Skeletal muscle cell (primary cell): ENCODE results near the gene DEFB132.

Experiments used
- DNase-seq: peaks from one replicate; pipeline ENCODE4 v3.0.0-alpha.2; 2010; ENCODE audit warnings: low read depth
- H3K4me3 ChIP-seq: 2 replicates; pipeline ENCODE4 v1.5.1; 2011; ENCODE audit warnings: low read depth, mild to moderate bottlenecking, control low read depth, low read length, moderate library complexity

Gene DEFB132

DNA sequence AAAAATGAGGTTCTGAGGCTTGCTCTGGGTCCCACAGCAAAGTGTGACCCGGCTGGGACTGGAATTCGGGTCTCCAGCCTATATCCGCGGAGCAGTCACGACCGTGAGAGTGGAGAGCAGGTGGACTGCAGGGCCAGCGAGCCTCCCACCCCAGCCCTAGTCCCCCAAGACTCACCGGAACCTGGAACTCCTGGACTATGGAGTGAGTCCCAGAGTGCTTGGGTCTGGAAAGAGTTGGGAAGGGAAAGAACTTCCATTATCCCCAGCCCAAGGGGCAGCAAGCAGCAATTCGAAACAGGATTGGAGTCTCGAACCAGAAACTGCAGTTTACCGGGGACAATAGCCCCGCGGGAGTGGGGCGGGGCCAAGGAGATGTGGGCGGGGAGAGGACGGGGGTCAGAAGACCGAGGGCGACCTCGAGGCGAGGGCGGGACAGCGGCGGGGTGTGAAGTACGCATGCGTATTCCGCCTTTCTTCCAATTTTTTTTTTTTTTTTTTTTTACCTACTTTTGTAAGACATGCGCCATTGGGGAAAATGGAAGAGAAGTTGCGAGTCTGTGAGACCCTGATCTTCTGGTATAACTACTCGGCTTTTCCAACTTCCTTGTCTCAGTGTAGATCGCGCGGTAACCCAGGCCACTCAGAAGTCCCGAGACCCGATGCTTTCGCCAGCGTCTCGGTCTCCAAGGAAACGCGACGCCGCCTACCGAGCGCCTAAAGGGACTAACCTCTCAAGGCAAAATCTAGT, 32.7 kb downstream of the DEFB132 start, which contains the start of gene C20orf96:
Gene C20orf96, minus strand, starts transcription at position 667 of the 748 bp plus-strand sequence. Its CDS starts 140 bp downstream, at position 527.
- peak; percentile 74 for DNase-seq
- H3K4me3 ChIP-seq, result peak within 1 kb of the TSS; percentile 87

DNA sequence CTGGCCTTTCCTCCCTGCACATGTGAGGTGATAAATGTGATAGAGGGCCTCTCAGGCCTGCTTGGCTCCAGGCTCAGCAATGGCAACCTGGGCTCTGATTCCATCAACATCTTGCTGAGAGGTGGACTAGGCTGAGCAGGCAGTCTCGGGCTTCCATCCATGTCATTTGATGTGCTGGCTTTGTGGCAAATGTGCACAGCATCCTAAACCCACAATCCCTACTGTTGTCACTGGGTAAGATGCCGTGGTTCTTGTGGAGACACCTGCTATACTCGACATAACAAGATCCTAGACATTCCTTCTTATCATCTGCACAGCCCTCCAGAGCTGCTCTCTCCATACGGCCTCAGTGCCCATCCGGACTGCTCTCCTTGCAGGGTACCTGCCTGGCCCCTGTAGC, 37.1 kb downstream of the DEFB132 start:
- DNase-seq, result no peak
- no peak overlapping the region for H3K4me3 ChIP-seq

DNA sequence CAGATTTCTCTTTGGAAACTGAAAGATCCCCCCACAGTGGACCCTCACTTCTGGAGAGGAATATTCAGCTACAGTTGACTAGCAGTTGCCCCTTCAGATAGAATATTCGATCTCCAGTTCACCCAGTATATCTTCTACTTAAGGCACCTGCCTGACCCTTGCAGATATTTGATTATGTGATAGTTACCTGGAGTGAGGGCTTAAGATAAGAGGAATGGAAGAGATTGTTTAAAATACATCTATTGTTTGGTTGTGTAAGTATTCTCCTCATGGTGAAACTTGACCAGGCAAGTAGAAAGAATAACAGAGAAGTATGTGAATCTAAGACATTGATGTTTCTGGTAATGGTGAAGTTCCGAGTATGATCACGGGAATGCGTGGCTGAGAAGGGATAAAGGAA, 38.3 kb downstream of the DEFB132 start:
- no peak for DNase-seq
- no peak overlapping the region for H3K4me3 ChIP-seq

DNA sequence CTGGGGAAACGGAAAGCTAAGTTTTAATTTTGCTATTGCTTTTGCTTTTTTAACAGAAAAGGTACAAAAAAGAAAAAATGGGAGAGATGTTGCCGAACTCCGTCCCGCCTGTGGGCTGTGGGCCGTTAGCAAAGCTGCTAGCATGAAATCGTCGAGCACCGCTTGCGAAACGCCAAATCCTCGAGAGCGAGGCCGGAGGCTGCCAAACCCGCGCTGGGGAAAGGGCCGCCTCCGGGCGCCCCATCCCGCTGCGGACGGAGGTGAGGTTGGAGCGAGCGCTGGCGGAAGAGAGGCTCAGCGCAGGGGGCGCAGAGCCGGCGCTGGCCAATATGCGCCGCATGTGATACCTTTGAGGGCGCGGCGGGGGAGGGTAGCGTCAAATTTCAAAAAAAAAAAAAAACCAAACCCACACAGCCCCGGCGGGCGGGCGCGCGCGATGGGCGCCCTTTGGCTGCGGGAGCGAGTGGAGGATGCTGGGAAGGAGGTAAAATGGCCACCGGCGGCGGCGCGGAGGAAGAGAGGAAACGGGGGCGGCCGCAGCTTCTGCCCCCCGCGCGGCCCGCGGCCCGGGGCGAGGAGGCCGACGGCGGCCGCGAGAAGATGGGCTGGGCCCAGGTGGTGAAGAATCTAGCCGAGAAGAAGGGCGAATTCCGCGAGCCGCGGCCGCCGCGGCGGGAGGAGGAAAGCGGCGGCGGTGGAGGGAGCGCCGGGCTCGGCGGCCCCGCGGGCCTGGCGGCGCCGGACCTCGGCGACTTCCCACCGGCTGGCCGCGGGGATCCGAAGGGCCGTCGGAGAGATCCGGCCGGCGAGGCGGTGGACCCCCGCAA, 39.8 kb downstream of the DEFB132 start, which contains the start of gene ZCCHC3:
Gene ZCCHC3, plus strand, starts transcription at position 473 of the 827 bp plus-strand sequence. Its CDS starts 17 bp downstream, at position 490.
- peak within 1 kb of the TSS; percentile 93 for H3K4me3 ChIP-seq
- DNase-seq, result peak; percentile 90

- H3K4me3 ChIP-seq, result peak overlapping the region; percentile 93
- no peak for DNase-seq
These were observed 40.6 kb downstream of the DEFB132 start for GRCh38 chr20:297925-298775.

- peak overlapping the region; percentile 93 for H3K4me3 ChIP-seq
- DNase-seq, result no peak
These were observed 41.4 kb downstream of the DEFB132 start for GRCh38 chr20:298776-299391.

DNA sequence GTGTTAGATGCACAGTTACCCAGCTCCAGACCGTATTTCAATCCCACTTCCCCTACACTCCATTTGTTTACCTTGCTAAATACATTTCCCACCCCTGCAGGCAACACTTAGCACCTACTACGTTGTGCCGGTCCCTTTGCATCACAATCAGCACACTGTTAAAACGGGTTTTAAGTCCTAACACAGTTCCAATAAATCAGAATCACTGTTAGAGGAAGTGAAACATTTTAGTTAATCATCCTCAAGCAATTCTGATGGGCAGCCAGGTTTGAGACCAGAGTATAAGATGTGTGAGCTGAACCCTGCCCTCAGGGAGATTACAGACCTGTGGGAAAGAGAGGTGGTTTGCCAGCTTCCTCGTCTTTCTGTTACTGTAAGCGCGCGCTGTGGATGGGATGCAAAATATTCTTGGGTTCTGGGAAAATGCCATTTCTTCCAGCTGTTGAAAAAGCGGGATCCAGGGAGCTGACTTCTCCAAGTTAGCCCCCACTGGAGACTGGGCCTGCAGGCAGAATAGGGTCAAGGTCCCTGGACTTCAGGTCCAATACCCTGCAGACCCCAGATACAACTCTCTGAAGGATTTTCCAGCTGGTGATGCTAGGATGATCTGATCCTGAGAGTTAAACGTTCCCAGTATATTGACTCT, 42.9 kb downstream of the DEFB132 start:
- DNase-seq, result no peak
- H3K4me3 ChIP-seq, result peak overlapping the region; percentile 93

DNA sequence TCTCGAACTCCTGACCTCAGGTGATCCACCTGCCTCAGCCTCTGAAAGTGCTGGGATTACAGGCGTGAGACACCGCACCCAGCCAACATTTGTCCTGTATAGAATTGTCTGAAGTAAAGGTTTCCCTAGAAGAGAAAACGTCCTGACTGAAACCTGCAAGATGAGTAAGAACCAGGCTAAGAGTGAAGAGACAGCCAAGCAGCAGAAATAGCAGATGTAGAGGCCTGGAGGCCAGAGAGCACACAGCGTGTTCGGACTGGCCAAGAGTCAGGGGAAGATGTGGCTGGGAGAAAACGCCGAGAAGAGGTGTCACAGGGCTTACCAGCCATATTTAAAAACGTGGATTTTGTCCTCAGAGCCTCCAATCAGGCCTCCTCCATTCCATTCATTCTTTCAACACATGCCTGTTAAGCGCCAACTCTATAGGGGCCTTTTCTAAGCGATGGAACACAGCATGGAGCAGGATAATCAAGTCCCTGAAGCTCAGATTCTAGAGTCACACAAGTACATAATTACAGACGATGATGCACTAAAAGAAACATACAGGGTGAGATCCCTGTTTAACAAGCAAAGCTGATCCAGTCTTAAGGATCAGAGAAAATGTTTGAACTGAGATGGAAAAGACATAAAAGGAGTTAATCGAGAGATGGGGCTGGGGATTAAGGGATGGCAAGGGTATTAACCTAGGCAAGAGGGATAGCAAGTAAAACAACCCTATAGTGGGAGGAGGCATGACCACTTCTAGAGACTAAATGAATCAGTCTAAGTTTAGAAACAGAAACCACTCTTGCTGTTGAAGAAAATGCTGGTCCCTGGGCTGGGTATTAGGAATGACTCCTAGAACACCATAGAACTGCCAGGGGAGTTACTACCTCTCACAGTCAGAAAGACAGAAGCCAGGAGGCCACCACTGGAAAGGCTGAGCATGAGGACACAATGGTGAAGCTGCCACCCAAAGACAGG, 44.6 kb downstream of the DEFB132 start:
- no peak overlapping the region for H3K4me3 ChIP-seq
- DNase-seq, result no peak

- DNase-seq, result no peak
These were observed 48.2 kb downstream of the DEFB132 start for GRCh38 chr20:305745-306144.

DNA sequence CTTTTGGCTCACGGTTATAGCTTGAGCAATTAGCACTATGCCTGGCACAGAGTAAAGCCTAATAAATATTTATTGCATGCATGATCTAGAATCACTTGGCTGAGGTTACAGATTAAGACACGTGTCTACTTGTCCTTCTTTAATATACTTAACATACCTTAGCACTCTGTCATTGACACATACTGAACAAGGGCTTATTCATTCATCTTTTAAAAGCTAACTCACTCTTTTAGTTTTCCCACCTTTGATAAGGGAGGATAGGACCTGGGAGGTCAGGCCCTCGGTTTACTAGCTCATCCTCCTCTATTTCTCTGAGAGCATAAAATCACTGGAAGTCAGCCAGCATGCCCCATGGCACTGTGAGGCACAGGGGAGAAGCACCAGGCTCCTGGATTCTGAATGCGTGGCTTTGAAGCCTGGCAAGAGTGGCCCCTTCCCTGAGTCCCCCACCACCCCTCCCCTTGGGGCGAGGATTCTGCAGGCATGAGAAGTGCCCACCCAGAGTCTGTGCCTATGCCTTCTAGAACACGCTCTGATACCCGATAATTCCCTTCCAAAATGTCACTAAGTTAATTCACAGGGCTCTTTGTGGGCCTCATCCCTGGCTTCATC, 51.0 kb downstream of the DEFB132 start:
- DNase-seq, result no peak

More at GRCh38 chr20:305745-306144, 48.2 kb downstream of the DEFB132 start:
- no peak overlapping the region for H3K4me3 ChIP-seq

GRCh38 chr20:309306-309840, 51.8 kb downstream of the DEFB132 start:
- H3K4me3 ChIP-seq, result peak overlapping the region; percentile 49

More for the DNA sequence above, 51.0 kb downstream of the DEFB132 start:
- H3K4me3 ChIP-seq, result no peak overlapping the region

DNA sequence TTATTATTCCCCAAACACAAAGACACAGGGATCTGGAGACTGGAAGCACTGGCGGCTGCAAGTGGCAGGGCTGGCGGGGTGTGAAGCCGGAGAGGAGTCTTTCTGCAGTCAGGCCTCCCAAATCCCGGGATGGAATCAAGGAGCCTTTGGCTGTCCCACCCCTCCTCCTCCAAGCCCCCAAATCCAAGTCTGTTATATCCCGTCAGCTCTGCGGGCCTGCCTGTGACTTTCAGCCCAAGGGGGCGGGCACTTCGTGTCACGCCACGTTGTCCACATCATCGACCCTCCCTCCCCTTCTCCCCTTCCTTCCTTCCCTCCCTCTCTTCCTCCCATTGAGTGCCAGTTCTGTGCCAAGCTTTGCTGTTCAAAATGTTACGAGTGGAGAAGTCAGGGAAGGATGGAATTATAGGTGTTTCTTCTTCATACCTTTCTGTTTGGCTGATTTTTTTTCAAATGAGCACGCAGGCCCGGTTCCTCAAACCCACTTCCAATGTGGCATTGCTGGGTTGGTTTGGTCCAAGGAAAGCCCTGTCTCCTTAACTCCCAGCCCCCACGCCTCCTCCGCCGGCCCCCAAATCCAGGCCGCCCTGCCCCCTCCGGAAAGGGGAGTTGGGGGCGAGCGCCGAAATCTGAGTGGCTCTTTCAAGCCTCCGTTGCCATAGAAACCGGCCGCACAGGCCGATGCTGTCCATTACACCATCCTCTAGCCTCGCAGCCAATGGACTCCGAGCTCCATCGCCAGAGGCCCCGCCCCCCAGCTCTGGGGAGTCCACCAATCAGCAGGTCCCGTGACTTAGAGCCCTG, 52.5 kb downstream of the DEFB132 start:
- peak overlapping the region; percentile 49 for H3K4me3 ChIP-seq
- peak; percentile 99 for DNase-seq

More at GRCh38 chr20:309306-309840, 51.8 kb downstream of the DEFB132 start:
- no peak for DNase-seq

GRCh38 chr20:310645-311044, 53.1 kb downstream of the DEFB132 start:
- no peak for DNase-seq
- no peak overlapping the region for H3K4me3 ChIP-seq
